NCI-H1436 (cell line): ENCODE data around the gene COX7B2.

Experiments
- DNase-seq: peaks from one replicate; lab custom pipeline; 2025; lab: John Stamatoyannopoulos, UW

COX7B2 gene

GRCh38 chr4:46909078-46909477, at the start of gene COX7B2:
Gene COX7B2, minus strand, starts transcription at chr4:46909245. Its CDS starts 174,053 bp downstream, at chr4:46735192.
- DNase-seq = no peak

- no peak for DNase-seq
Observed at GRCh38 chr4:46956451-46956850, 47.4 kb upstream of the COX7B2 start.

GRCh38 chr4:46955601-46956000, 46.6 kb upstream of the COX7B2 start:
- no peak for DNase-seq

GRCh38 chr4:46954643-46955042, 45.6 kb upstream of the COX7B2 start:
- DNase-seq = no peak

- no peak for DNase-seq
Observed at GRCh38 chr4:46953564-46953963, 44.5 kb upstream of the COX7B2 start.

GRCh38 chr4:46952451-46952850, 43.4 kb upstream of the COX7B2 start:
- DNase-seq = no peak

GRCh38 chr4:46950826-46951225, 41.8 kb upstream of the COX7B2 start:
- DNase-seq = no peak

GRCh38 chr4:46949822-46950221, 40.8 kb upstream of the COX7B2 start:
- DNase-seq = no peak

- DNase-seq = no peak
Observed at GRCh38 chr4:46947541-46947940, 38.5 kb upstream of the COX7B2 start.

GRCh38 chr4:46946919-46947536, 38.0 kb upstream of the COX7B2 start:
- DNase-seq = no peak

- DNase-seq = no peak
Observed at GRCh38 chr4:46945062-46945461, 36.0 kb upstream of the COX7B2 start.

GRCh38 chr4:46944345-46944744, 35.3 kb upstream of the COX7B2 start:
- DNase-seq = no peak

GRCh38 chr4:46937493-46937892, 28.4 kb upstream of the COX7B2 start:
- no peak for DNase-seq

- no peak for DNase-seq
Observed at GRCh38 chr4:46934726-46935125, 25.7 kb upstream of the COX7B2 start.

GRCh38 chr4:46933686-46934085, 24.6 kb upstream of the COX7B2 start:
- DNase-seq = no peak

GRCh38 chr4:46931981-46932380, 22.9 kb upstream of the COX7B2 start:
- no peak for DNase-seq

- no peak for DNase-seq
Observed at GRCh38 chr4:46930891-46931290, 21.8 kb upstream of the COX7B2 start.

GRCh38 chr4:46927201-46927600, 18.2 kb upstream of the COX7B2 start:
- no peak for DNase-seq

GRCh38 chr4:46924789-46925529, 15.9 kb upstream of the COX7B2 start:
- DNase-seq = no peak

GRCh38 chr4:46922205-46922604, 13.2 kb upstream of the COX7B2 start:
- DNase-seq = no peak

- no peak for DNase-seq
Observed at GRCh38 chr4:46908148-46908547, 897 bp downstream of the COX7B2 start.

- no peak for DNase-seq
Observed at GRCh38 chr4:46900082-46900481, 9.0 kb downstream of the COX7B2 start.

GRCh38 chr4:46894826-46895225, 14.2 kb downstream of the COX7B2 start:
- no peak for DNase-seq

GRCh38 chr4:46890056-46890455, 19.0 kb downstream of the COX7B2 start:
- no peak for DNase-seq
